HG03064 (cell line): ENCODE results near the gene ACSF3.
"Not testable (repeated sequence)": the region's sequence is repeated elsewhere in the genome, so short reads cannot be mapped to it uniquely, and the experiment has no call there.

Experiments
- ATAC-seq: cut with Tn5 transposase; IDR thresholded peaks from one replicate; pipeline ENCODE4 v1.9.1; 2021; ENCODE audit warnings: low read depth; ENCODE audit not compliant: unreplicated experiment

Gene ACSF3

DNA sequence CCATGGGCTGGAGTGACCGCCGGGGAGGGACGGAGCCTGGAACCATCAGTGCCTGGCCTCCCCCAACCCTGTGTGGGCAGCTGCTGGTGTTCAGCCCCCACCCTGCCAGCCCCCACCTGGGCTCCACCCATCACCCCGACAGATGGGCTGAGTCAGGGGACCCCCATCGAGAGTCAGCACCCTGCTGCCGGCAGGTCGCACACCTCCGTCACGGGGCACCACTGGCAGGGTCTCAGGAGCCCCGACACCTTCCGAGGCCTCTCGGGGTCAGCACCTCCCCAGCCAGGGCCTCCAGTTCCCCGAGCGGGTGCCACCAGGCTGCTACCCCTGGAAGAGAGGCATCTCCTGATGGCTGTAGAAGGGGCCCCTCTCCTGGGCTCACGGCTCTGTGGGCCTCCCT, 38.3 kb upstream of the ACSF3 start:
- ATAC-seq = no peak

- ATAC-seq = no peak
These were observed 37.6 kb upstream of the ACSF3 start for GRCh38 chr16:89055894-89056555.

GRCh38 chr16:89056592-89056991, 37.1 kb upstream of the ACSF3 start:
- no peak for ATAC-seq

DNA sequence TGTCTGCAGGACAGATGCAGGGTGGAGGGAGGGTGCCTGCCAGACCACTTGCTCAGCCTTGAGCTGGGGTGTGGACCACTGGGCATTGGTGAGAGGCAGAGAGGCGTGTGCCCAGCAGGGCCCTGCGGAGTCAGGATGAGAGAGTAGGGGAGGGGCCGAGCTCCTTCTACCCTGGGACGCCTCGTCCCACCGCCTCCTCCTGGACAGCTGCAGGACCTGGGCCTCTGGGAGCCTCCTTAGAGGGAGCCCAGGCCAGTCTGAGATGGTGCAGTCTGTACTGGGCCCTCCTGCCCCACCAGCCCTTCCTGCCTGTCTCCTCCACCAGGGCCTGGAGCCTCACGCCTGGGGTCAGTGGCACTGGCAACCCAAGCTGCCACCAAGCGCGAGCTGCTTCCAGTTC, 35.9 kb upstream of the ACSF3 start:
- ATAC-seq = no peak

DNA sequence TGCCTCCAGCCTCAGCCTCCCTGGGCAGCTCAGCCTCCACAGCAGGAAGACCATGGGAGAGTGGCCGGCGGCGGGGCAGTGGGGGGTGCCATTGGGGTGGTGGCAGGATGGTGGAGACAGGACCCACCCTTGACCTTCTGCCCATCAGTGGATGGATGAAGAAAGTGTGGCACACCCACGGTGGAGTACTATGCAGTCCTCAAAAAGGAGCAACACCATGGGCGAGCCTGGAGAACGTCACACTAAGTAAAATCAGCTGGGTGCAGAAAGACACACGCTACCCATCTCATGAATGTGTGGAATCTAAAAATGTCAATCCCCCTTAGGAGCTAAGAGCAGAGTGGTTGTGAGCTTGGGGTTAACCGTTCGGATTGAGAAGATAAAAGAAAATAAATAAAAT, 34.8 kb upstream of the ACSF3 start:
- no peak for ATAC-seq

DNA sequence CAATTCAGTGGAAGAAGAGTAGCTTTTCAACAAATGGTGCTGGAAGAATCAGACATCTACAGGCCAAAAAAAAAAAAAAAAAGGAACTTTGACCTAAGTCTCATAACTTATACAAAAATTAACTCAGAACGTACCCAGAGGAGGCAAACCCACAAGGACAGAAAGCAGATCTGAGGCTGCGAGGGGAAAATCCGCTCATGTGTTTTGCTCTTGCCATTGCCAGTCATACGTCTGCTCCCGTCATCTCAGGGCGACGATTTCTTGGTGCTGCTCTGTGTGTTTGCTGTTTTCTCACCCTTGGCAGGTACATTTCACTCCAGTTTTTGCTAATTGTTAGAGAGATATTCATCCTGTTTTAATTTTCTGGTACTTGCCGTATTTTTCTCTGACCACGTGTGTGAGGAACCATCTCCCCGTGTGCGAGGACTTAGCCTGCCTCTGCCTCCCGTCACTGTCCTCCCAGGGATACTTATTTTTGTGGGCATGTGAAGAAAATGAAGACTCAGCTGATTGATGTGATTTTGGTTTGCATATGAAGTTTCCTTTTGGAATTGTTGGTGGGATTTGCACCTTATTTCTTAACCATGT, 33.4 kb upstream of the ACSF3 start:
- no peak for ATAC-seq

DNA sequence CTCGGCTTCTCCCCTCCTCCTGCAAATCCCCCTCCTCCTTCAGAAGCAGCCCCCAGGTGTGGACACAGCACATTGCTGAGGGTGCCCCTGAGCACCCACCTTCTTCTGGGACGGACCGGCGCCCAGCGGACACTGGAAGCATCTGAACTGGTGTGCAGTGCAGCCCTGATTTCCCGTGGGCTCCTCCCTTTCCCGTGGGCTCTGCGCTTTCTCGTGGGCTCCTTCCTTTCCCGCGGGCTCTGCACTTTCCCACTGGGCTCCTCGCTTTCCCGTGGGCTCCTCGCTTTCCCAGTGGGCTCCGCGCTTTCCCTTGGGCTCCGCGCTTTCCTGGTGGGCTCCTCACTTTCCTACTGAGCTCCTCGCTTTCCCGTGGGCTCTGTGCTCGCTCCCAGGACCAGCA, 32.6 kb upstream of the ACSF3 start:
- ATAC-seq = no peak

- ATAC-seq = no peak
These were observed 31.9 kb upstream of the ACSF3 start for GRCh38 chr16:89061590-89062380.

- no peak for ATAC-seq
These were observed 31.0 kb upstream of the ACSF3 start for GRCh38 chr16:89062389-89063345.

DNA sequence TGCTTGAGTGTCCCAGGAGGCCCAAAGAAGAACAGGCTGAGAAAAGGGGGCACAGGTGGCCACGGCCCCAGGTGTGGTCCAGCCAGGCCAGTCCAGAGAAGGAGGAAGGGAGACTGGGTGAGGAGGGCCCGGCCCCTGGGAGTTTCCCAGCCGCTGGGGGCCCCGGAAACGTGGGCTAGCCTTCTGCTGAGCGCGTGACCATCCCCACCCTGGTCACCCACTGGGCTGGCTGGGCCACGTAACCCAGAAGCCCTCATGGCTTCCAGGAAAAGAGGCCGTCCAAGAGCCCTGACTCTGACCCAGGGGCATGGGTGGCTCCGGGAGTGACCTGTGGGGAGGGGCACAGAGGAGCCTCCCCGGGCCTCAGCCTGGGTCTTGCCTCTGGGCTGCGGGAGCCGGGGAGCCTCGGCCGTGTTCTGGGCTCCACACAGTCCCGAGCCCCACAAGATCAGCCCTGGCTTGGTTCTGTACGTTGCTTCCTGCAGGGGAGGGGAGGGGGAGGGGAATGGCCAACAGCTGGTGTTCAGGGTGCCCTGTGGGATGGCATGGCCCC, 29.8 kb upstream of the ACSF3 start:
- no peak for ATAC-seq

DNA sequence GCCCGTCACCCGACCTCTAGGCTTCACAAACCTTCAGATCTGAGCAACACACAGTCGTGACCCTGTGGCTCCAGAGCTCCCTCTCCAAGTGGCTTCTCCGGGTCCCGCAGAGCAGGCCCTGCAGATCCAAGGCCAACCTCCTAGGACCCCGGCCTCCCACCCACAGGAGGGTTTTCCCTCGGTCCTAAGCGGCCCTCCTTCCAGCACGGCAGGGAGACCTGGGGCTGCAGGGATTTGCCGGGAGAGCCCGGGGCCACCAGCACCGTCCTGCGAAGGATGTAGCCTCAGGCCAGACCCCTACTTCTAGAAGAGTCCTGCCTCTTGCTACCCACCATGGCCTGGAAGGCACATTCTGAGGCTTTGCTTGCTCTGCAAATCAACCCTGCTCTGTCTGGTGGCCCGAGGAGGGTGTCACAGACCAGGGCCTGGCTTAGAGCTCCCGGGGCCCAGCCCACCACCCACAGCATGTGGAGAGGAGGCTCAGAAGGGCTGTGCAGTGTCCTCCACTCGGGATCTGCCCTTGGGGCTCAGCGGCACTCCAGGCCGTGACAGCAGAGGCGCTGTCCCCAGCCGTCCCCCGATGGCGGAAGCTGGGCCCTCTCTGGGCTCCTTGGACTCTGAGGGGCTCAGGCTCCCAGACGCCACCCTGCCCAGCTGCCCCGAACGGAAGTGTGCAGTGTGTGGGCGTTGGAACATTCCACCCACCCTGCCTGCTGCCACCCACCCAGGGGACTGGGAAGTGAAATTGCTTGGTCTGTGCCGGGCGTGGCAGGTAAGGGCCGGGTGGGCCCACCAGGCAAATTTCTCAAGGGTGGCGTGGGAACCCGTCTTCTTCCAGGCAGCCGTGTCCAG, 28.8 kb upstream of the ACSF3 start:
- ATAC-seq = no peak

DNA sequence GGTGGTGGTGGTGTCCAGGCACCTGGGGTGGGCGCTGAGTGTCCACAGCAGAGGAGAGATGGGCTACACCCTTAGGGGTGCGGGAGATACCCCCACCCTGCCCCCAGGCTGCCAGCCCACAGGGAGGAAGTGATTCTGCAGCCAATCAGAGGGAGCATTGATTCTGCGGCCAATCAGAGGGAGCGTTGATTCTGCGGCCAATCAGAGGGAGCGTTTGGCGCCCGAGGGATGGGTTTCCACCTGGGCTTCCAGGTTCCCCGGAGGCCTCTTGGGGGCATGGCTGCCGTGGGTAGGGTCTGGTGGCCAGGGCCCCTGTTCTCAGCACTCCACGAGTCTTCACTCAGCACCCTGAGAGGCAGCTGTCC, 28.2 kb upstream of the ACSF3 start:
- no peak for ATAC-seq

DNA sequence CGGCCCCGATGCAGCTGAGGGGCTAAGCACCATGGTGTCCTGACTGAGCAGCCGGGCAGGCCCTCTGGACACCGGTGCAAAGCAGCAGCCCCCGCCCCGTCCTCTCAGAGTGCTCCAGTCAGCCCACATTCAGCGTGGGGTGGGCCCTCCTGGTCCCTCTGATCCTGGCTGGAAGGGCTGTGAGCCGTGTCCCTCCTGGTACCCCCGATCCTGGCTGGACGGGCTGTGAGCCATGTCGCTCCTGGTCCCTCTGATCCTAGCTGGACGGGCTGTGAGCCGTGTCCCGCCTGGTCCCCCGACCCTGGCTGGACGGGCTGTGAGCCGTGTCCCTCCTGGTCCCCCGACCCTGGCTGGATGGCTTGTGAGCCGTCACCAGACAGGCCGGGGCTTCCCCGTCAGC, 26.9 kb upstream of the ACSF3 start:
- no peak for ATAC-seq

DNA sequence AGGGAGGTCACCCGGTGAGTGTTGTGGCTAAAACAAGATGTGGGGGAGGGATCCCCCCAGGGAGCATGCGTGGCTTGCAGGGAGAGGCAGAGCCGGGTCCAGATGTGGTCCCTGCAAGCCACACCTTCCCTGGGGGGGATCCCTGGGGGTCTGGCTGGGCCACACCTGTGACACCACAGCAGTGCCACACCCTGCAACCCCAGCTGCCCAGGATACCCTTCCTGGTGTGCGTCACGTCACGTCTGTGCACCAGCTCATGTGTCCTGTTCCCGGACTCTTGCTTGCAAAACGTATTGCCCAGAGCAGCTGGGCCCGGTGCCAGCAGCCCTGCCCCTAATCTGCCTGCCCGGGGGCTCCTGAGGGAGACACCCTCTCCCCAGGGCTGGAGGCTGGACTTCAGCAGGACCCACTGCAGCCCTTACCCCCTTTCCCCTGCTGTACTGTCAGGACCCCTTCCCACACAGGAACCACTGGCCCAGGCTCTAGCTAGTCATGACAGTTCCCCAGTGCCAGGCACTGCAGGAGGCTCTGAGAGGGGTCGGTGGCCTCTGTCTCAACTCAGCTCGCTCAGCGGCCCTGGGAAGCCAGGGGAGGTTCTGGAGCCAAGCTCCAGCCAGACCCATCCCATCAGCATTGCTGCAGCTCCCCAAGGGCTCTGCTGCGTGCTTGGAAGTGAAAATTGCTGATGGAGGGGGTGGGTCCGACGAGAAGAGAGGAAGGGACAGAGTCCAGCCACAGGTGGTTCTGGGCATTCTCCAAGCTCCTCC, 25.8 kb upstream of the ACSF3 start:
- ATAC-seq = no peak

DNA sequence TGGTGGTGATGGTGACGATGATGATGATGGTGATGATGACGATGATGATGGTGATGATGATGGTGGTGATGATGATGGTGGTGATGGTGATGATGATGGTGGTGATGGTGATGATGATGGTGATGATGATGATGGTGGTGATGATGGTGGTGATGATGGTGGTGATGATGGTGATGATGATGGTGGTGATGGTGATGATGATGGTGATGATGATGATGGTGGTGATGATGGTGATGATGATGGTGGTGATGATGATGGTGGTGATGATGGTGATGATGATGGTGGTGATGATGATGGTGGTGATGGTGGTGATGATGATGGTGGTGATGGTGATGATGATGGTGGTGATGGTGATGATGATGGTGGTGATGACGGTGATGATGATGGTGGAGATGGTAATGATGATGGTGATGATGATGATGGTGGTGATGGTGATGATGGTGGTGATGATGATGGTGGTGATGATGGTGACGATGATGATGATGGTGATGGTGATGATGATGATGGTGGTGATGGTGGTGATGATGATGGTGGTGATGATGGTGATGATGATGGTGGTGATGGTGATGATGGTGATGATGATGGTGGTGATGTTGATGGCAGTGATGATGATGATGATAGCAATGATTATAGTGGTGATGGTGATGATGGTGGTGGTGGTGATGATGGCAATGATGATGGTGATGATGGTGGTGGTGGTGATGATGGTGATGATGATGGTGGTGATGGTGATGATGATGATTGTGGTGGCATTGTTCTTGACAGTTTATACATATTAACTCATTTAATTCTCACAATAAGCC, 24.6 kb upstream of the ACSF3 start:
- not testable (repeated sequence) for ATAC-seq

DNA sequence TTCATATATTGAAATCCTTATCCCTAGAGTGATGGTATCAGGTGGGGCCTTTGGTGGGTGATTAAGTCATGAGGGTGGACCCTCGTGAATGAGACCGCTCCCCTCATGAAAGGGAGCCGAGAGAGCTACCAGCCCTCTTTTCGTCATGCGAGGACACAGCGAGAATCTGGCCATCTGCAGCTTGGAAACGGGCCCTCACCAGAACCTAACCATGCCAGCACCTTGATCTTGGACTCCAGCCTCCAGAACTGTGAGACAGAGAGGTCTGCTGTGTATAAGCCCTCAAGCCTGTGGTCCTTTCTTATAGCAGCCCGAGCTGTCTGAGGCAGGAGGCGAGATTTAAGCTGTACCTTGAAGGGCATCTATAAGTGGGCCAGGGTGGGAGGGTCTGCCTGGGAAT, 23.7 kb upstream of the ACSF3 start:
- no peak for ATAC-seq

DNA sequence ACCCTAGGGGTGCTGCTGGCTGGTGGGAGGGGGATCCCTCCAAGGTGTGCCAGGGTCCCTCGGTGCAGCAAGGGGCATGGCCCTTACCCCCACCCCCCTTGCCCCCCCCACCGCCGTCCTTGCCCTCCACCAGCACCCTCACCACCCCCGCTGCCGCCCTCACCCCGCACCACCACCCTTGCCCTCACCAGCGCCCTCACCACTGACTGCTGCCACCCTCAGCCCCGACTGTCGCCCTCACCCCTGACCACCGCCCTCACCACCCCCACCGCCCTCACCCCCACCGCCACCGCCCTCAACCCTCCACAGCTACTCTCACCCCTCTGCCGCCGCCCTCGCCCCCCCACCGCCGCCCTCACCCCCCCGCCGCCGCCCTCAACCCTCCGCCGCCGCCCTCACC, 23.1 kb upstream of the ACSF3 start:
- ATAC-seq = no peak
